ENCODE results near the gene CA11.

Gene CA11

DNA sequence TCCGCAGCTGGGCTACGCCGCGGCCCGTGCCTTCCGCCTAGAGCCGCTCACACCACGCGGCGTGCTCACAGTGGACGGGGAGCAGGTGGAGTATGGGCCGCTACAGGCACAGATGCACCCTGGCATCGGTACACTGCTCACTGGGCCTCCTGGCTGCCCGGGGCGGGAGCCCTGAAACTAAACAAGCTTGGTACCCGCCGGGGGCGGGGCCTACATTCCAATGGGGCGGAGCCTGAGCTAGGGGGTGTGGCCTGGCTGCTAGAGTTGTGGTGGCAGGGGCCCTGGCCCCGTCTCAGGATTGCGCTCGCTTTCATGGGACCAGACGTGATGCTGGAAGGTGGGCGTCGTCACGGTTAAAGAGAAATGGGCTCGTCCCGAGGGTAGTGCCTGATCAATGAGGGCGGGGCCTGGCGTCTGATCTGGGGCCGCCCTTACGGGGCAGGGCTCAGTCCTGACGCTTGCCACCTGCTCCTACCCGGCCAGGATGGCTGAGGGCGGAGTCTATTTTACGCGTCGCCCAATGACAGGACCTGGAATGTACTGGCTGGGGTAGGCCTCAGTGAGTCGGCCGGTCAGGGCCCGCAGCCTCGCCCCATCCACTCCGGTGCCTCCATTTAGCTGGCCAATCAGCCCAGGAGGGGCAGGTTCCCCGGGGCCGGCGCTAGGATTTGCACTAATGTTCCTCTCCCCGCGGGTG is 16.2 kb downstream of the CA11 start:
- DNase-seq (ENCODE audit: low read depth in 4 of 4, low spot score in 1 of 4) = no peak

DNA sequence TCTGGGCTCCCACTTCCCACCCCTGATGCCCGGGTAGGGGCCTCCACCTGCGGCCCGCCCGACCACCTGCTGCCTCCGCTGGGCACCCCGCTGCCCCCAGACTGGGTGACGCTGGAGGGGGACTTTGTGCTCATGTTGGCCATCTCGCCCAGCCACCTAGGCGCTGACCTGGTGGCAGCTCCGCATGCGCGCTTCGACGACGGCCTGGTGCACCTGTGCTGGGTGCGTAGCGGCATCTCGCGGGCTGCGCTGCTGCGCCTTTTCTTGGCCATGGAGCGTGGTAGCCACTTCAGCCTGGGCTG is 16.7 kb downstream of the CA11 start:
- no peak for DNase-seq (ENCODE audit: low read depth in 4 of 4, low spot score in 1 of 4)

DNA sequence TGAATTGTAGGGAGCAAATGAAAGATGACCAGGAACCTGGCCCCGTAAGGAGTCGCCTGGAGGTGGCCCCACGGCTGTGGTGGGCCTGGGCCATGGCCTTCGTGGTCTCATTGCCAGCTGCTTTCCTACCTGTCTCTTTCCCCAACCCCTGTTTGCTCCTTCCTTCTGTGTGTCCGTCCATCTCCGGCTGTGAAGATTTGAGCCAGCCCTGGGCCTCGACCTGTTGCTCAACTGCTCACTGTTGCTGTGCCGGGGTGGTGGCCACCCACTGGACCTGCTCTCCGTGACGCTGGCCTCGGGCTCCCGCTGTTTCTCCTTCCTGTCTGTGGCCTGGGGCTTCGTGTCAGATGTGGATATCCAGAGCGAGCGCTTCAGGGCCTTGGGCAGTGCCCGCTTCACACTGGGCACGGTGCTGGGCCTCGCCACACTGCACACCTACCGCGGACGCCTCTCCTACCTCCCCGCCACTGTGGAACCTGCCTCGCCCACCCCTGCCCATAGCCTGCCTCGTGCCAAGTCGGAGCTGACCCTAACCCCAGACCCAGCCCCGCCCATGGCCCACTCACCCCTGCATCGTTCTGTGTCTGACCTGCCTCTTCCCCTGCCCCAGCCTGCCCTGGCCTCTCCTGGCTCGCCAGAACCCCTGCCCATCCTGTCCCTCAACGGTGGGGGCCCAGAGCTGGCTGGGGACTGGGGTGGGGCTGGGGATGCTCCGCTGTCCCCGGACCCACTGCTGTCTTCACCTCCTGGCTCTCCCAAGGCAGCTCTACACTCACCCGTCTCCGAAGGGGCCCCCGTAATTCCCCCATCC is 17.3 kb downstream of the CA11 start:
- no peak for DNase-seq (ENCODE audit: low read depth in 4 of 4, low spot score in 1 of 4)

DNA sequence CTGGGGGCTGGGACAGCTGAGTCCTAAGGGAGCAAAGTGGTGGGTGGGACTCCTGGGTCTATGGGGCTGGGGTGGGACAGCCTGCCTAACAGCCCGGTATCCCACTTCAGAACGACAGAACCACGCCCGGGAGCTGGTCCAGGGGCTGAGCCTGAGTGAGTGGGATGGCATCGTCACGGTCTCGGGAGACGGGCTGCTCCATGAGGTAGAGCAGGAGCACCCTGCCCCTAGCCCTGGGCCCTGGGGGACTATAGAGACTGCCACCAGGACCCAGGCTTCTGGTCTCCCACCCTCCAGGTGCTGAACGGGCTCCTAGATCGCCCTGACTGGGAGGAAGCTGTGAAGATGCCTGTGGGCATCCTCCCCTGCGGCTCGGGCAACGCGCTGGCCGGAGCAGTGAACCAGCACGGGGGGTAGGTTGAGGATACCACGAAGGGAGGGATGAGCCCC is 18.1 kb downstream of the CA11 start:
- DNase-seq (ENCODE audit: low read depth in 4 of 4, low spot score in 1 of 4) = no peak

DNA sequence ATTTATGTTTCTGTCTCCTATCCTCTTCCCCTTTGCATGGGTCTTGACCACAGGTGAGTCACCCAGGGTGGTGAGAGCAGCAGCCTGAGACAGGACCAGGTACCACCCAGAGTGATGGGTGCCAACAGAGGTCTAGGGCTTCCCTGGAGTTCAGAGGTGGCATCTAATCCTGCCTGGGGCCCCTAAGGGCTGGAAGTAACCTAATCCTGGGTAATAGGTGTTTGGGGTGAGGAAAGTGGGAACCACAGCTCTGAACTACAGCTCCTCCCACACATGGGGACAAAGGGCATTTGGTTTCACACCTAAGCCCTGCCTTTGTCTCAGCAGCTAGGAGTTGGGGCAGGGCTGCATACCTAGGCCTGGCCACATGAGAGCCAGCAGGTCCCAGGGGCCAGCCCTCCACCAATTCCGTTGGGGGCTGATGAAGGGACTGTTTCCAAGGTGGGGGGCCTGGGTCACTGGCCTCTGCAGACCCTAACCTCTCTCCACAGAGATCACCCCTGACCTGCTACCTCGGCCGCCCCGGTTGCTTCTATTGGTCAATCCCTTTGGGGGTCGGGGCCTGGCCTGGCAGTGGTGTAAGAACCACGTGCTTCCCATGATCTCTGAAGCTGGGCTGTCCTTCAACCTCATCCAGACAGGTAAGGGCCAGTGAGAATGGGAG is 18.7 kb downstream of the CA11 start:
- no peak for DNase-seq (ENCODE audit: low read depth in 4 of 4, low spot score in 1 of 4)

DNA sequence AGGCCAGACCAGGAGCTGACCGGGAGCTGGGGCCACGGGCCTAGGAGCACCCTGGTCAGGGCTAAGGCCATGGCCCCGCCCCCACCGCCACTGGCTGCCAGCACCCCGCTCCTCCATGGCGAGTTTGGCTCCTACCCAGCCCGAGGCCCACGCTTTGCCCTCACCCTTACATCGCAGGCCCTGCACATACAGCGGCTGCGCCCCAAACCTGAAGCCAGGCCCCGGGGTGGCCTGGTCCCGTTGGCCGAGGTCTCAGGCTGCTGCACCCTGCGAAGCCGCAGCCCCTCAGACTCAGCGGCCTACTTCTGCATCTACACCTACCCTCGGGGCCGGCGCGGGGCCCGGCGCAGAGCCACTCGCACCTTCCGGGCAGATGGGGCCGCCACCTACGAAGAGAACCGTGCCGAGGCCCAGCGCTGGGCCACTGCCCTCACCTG is 20.1 kb downstream of the CA11 start:
- DNase-seq (ENCODE audit: low read depth in 4 of 4, low spot score in 1 of 4) = no peak

DNA sequence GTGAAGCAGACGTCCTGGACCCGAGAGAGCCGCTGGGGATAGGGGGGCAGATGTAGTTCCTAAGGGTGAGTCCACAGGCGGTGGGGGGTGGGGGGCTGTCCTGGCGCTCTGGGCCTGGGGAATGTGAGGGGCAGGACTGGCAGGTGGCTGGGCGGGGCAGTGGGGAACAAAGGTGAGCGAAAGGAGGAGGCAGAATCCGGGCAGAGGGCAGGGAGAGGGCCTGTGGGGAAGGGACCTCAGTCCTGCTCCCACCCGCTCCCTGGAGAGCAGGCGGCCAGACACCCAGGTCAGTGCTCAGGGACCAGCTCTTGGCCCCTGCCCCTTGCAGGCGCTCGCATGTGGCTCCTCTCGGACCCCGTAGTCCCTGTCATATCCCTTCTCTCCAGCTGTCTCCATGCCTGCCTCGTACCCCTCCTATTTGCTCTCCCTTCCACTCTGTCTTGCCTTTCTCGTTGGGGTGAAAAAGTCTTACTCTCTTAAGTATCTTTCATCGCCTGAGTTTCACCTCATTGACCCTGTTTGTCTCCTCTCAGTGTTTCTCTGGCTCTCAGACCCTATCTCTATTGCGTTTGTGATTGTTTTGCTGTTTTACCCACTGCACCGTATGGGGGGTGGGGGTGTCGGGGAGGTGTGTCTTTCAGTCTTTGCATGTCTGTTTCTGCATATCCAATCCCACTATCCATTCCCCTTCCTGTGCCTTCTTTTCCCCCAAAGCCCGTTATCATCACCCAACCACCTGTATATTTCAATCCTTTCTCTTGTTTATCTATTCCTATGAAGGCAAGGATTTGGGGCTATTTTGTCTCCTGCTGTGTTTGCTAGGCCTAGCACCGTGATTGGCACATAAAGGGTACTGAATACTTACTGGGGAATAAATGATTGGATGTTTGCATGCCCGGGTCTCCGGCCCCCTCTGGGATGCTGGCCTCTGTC is 20.9 kb downstream of the CA11 start:
- DNase-seq (ENCODE audit: low read depth in 4 of 4, low spot score in 1 of 4) = no peak

DNA sequence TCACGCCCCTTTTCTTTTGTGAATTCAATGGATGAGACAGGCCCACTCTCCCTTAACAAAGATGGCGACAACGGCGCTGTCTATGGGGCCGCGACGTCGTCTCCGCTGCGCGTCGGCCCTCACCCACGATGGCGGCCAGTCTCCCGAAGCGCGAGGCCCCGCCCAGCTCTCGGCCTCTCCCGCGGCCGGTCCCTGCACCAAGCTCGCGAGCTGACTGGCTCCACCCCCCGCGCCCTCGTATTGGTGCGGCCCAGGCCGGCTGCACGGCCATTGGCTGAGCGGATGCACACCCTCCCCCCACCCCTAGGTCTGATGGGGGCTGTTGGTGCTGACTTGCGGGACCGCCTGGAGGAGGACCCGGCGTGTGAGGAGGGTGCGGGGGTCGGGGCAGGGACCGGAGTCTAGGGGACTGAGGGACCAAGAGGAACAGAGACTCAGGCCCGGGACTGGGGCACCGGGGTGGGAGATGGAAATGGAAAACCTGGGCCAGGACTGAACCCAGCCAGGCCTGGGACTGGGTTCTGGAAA is 21.9 kb downstream of the CA11 start:
- peak; percentile 92 to 98 (median 95) for DNase-seq (ENCODE audit: low read depth in 4 of 4, low spot score in 1 of 4)

DNA sequence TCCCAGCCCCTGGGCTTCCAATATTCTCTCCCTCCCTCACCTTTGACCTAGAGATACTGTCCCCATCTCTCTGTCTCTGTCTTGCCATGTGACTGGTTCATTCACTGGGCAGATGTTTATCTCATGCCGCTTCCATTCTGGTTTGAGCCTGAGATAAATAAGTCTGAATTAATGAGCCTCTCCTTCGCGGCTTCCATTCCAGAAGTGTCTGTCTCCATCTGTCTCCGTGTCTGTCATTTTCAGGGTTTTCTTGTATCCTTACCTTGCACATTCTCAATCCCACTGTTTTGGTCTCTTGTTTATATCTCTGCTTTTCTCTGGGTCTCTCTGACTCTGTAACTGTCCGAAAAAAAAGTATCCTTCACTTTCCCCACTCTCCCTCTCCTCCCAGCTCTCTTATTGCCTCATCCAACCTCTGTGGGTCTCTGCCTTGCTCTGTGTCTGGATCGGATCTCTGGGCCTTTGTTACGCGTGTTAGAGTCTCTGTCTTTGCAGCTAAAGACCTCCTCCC is 22.4 kb downstream of the CA11 start:
- DNase-seq (ENCODE audit: low read depth in 4 of 4, low spot score in 1 of 4) = no peak

DNA sequence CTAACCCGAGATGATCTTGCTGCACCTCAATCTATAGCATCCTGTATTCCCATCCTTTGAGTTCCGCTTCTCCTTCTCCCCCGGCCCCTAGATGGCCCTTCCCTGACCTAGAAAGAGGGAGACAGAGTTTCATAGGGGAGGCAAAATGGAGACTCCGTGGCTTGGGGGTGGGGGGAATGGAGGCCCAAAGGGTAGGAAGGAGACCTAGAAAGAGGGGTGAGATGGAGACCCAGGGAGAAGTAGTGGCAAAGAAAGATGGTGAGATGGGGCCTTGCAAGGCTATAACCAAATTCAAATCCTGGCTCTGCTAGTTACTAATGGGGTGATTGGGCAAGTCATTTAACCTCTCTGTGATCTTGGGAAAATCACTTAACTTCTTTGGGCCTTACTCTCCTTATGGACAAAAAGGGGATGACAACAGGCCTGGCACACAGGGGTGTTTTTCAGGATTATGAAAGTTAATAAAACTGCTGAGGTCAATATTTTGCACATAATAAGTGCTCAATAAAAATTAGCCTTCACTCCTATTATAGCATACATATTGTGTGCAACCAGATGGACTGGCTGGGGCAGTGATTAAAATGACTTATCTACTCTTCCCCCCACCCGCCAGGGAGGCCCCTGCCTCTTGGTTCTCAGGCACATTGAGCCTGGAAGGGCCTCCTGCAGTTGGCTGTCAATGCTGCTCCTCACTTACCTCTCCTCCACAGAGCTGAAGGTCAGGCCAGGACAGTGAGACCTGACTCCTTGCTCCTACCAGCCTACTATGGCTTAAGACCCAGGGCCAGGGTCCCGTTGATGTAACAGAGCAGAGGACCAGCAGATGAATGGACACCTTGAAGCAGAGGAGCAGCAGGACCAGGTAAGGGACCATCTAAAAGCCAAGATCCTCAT is 26.0 kb downstream of the CA11 start:
- no peak for DNase-seq (ENCODE audit: low read depth in 4 of 4, low spot score in 1 of 4)

DNA sequence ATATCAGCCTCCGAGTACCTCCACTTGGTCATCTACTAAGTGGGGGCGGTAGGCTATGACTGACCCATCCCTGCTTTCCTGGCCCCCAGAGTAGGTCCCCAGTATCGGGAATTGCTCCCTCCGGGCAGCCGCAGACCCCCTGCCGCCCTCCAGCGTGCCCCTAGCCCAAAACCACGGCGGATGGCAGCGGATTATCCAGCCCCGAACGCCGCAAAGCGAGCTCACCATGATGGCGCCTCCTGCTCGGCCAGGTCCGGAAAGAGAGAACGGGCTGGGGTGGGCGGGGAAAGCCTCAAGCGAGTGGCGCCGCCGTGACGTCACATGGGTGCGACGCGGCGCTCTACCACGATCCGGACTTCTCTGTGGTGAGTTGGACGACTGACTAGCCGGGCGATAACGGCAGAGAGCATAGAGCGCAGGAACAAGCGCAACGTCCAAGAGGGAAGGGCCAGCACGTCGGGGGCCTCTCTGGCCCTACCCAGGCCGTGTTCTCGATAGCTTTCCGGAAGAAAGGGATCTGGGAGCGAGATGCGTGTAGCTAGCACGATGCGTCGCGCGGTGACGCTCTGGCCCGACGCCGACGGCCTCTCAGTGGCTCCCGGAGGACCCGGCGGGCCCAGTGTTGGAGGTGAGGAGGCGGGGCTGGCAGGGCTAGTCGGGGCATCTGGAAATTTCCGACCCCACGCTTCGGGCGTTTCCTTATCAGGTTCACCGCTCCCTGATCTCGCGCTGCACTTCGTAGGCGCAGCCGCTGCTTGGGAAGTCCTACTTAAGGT is 26.9 kb downstream of the CA11 start, which contains the start of the genes RPL18 and SPHK2:
Gene RPL18 (minus strand): TSS at position 263 of the 776 bp plus-strand sequence. CDS start 35 bp downstream, at position 228.
Gene SPHK2 (plus strand): TSS at position 591 of the 776 bp plus-strand sequence. CDS start 1,009 bp downstream, outside the sequence.
- DNase-seq (ENCODE audit: low read depth in 4 of 4, low spot score in 1 of 4) = peak; percentile 86 to 94 (median 91)

DNA sequence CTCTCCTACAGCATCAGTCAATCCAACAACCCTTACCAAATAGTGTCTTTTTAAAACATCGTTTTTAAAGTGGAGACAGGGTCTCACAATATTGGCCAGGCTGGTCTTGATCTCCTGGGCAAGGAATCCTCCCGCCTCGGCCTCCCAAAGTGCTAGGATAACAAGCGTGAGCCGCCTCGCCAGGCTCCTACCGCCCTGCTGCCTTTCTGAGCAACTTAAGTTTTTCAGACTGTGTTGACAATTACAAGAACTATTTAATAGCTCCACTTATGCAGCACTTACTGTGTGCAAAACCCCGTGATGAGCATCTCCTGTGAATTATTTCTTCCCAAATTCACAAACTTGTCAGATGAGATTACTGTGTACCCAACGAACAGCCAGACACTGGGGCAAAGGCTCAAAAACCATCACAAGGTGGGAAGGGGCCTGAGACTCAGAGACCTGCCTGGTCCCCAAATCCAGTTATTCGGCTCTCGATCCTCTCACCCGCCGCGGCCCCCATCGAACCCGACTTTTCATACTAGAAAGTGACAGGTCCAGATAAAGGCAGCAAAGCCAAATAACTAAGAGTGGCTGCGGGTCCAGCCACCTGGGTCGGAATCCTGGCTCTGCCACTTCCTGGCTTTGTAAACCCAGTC is 27.6 kb downstream of the CA11 start:
- DNase-seq (ENCODE audit: low read depth in 4 of 4, low spot score in 1 of 4) = no peak

DNA sequence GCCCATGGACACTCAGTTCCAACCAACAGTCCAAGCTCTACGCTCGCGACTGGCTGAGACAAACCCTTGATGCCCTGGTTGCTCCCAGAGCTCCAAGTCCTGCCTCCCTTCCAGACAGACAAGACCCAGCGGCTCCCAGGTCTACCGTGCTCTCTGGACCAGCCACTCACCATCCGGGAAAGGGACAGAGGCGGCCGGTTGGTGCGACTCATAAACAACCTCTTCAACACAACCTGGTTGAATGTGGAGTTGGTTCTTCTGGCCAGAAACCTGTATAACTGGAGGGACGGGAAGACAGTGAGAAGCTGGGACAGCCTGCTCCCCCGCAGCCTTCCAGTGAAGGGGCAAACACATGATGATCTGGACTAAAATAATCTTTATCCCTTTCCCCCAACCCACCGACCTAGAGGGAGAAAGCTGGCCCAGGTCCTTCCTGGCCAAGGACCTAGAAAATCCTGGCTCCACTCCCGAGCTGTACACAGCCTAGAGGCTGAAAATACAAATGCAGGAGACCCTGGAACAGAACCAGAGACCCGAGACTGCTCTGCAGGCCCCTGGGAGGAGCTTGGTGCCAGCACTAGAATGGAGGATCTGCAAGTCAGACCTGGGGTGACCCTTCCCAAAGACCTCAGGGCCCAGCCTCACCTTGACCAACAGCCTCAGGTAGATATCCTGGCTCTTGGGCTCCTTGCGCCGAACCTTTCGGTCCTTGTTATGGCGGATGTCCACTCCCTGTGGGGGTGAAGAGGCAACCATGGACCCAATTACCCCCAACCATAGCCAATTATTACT is 28.6 kb downstream of the CA11 start:
- DNase-seq (ENCODE audit: low read depth in 4 of 4, low spot score in 1 of 4) = no peak

DNA sequence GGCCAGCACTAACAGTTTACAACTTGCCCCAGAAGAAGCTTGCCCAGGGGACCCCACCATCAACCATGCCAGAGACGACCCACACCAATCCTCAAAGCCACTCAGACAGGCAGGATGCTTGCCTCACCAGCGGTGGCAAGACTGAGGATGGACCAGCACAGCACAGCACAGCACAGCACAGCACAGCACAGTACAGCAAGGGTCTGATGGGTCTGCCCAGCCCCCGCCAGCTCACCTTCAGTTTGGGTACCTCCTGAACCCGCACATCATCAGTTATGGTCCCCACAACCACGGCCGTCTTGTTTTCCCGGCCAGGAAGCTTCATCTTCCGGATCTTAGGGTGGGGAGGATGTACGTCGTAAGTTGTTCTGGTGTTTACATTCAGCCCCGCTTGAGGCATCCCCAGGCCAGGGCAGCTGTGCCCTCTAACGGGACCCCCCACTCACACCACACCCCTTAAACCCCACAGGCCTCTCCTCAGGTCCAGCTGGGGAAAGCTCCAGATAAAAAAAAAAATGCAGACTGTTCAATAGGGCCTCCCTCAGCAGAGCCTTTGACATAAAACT is 29.4 kb downstream of the CA11 start:
- no peak for DNase-seq (ENCODE audit: low read depth in 4 of 4, low spot score in 1 of 4)

DNA sequence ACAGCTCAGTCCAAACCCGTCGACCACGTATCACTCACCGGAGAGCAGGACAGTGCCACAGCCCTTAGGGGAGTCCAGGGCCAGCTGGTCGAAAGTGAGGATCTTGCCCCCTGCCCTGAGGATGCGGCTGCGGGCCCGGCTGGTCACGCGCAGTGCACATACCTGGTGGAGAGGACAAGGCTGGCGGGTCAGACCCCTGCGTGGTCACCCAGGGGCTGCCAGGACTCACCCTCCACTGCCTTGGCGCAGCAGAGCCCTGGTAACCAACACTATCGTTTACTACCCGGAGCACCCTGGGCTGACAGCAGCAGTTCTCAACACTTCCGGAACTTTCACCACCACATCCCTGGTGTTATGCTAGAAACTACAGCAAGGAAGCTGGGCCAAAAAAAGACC is 29.9 kb downstream of the CA11 start:
- DNase-seq (ENCODE audit: low read depth in 4 of 4, low spot score in 1 of 4) = no peak

DNA sequence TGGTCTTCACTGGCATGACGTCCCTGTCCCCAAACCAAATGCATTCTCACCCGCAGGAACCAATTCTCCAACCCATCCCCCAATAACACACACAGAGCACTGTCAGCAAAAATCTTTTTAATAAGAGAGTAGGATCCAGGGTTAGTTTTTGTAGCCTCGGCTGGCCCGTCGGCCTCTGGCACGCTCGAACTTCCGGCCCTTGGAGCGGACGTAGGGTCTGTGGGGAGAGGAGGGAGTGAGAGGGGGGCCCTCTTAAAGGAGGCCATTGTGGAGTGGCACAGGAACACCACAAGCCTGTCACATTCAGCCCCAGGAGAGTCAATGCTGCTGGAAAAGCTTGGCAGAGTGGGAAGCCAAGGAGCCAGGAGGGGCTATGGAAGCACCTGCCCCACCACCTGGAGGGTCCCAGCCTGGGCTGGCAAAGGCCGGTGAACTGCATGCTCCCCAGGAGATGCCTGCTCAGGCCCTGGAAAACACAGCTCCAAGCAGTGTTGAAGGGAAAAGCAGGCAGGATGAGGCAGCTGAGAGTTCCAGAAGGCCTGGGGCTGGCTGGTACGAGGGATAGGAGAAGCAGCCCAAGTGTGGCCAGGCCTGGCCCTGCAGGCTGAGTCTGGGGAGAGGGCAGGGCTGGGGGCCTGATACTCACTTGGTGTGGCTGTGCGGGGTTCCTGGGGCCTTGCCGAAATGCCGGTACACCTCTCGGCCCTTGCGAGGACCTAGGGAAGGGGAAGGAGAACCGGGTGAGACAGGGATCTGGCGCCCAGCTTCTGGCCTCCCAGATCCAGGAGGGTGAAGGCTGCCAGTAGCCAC is 30.6 kb downstream of the CA11 start:
- no peak for DNase-seq (ENCODE audit: low read depth in 4 of 4, low spot score in 1 of 4)

Data from stimulated activated CD4-positive, alpha-beta T cell treated with anti-CD3 and anti-CD28 coated beads, Interleukin-1b, Interleukin-23, amount 100 ng/mL, for 24 hours (primary cell).